Testis (tissue), 2 donors: ENCODE results near the gene SLC12A3.

Experiments used
- CTCF ChIP-seq, 3 experiments: fragments of 450-650 bp in 2 of 3; fragments of 200-600 bp in 1 of 3; sonication (generic) in 1 of 3; IDR thresholded peaks; one replicate each; pipeline ENCODE4 v1.5.1; 2016 to 2019; ENCODE audit warnings: antibody characterized with exemption in 3 of 3, mild to moderate bottlenecking in 2 of 3, moderate library complexity in 1 of 3
- POLR2A ChIP-seq: fragments of 450-650 bp; IDR thresholded peaks from one replicate; pipeline ENCODE4 v1.6.1; 2017; ENCODE audit warnings: antibody characterized with exemption, mild to moderate bottlenecking, moderate library complexity

DNA sequence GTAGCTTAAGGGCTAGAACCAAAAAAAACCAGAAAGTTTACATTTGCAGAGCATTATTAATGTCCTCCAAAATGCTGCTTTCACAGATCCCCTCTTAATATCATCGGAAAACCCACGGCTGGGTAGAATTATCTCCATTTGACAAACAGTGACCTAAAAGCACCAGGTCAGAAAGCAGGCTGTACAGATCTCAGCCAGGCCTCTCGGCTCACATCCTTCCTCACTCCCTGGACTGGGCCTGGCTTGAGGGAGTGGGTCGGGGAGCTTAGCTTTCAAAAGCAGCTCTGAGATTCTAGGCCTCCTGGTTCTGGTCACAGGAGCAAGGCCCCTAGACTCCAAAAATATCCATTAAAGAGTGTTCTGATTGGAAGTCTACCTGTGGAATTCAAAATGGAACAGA, 9.1 kb upstream of the SLC12A3 start:
- TF ChIP-seq CTCF (IDR thresholded peaks at IDR 0.05), result no peak
- no peak for TF ChIP-seq POLR2A
